HG02759 (cell line): ENCODE data around the gene RNF31.

ENCODE experiments used
- ATAC-seq: cut with Tn5 transposase; IDR thresholded peaks from one replicate; pipeline ENCODE4 v1.9.1; 2021; ENCODE audit warnings: mild to moderate bottlenecking, moderate library complexity; ENCODE audit not compliant: unreplicated experiment

The RNF31 gene

DNA sequence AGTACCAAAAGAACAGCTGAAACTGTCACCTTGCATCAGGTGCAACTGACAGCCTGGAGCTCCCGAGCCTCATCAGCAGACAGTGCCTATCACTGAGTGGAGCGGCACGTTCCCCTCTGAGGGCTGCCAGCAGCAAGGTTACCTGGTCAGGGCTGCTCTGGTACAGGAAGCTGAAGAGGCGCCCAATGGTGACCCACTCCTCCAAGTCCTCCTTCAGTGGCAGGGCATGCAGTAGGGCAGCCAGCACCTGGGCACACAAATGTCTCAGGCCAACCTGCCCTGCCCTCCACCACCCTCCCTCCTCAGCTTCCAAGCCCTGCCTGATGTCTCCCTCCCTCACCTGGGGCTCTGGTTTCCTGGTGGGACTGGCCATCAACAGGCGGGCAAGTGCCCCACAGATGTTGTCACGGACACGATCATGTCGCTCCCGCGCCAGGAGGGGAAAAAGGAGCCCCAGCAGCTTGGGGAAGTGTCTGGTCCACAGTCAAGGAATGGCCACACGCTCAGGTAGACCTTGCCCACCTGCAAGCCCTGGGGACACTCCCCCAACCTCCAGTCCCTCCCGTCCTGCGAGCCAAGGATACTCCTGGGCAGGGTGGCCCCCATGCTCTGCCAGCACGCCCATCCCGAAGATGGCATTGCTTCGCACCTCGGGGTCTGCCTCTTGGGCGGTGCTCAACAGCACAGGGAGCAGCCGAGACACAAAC, 34.2 kb downstream of the RNF31 start:
- no peak for ATAC-seq

DNA sequence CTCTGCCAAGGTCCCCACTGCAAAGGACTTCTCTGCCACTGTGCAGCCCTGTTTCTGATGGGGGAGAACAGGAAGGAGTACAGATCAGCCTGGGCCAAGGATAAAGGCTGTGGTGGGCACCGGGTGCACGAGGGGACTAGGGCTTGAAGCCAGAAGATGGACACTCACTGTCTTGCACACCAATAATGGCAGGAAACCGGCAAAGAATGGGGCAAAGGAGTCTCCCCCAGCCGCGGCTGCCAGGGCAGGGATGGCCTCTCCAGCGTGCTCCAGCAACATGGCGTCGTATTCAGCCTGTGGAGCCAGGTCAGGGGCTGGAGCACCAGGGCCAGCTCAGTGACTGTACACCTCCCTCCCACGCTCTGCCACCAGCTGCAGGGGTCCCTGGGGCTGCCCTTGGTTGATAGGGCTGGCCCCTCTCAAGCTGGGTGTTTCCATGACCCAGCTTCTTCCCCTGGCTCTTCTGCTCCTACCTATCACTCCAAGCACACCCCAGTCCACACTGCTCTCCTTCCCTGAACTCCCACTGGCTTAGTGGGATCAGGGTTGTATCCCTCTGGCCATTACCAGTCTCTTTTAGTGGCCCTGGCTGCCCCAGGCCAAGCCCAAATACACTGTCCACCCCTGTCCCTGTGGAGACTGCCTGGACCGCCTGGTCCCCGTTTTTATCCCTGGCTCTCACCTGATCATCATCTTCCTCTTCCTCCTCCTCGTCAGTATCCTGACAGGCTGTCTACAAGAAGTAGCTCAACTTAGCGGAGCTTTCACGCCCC, 35.0 kb downstream of the RNF31 start:
- ATAC-seq = no peak

DNA sequence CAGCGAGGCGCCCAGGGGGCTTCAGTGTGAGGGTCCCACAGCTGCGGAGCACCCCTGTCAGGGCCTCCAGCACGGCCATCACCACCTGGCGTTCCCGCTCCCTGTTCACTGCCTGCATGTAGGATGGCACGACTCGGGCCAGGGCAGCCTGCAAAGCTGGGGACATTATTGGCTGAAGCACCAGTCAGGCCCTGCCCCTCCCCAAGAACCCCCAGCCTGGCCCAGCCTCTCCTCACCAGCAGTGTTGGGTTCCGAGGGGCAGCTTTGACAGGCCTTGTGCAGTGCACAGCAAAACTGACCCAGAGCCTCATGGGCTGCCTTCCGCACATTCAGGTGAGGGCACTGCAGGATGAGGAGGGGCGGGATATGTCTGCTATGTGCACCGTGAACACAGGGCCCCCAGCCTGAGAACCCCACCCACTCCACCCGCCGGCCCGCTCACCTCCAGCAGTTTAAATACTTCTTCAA, 35.8 kb downstream of the RNF31 start:
- no peak for ATAC-seq

DNA sequence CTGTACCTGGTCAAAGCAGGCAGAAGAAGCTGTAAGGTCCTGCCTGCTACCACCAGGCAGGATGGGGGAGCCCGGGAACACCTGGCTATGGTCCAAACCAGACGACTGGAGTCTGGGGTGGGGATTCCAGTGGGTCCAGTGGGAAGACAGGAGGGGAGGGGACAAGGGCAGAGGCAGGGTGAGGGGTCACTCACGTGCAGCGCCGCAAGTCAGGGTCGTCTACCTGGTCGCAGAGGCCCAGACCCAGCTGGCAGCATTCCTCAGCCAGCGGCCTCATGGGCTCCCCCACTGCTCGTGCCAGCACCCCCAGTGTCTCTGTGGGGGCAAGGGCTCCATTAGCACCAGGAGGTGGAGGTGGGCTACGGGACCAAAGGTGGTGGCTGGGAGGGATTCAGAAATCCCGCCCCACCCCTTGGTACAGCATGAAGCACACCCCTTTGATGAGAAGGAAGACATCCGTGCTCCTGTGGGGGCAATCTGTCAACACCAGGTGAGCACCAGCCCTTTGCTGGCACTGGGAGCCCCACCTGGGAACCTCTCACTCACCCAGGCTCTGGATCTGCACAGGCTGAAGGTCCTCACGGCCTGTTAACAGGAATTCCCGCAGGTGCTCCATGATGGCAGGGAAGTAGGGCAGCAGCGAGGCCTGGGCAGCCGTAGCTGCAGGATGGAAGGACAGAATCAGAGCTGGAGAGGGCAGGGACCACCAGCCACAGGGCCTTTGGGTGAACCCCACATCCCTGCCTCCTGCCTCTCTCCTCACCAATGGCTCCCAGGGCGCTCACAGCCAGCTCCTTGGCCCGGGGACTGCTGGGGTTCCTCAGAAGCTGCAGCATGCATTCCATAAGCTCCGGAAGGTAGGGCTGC, 37.0 kb downstream of the RNF31 start:
- no peak for ATAC-seq

DNA sequence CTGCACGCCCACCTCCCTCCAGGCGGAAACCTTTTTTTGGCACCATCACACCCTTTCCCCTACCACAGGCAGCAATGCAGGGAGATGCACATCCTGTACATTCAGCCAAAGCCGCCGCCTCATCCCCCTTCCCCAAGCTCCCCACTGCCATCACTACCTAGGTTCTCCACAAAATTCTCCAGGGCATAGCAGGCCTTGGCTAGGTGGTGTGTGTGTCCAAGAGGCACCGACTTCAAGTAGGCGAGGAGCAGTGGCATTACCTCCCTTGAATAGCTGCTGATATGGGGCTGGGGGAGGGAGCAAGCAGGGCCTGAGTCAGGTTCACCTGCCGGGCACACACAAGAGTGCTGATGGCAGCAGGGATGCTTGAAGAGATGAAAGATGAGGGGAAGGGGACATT, 37.7 kb downstream of the RNF31 start:
- ATAC-seq = no peak

DNA sequence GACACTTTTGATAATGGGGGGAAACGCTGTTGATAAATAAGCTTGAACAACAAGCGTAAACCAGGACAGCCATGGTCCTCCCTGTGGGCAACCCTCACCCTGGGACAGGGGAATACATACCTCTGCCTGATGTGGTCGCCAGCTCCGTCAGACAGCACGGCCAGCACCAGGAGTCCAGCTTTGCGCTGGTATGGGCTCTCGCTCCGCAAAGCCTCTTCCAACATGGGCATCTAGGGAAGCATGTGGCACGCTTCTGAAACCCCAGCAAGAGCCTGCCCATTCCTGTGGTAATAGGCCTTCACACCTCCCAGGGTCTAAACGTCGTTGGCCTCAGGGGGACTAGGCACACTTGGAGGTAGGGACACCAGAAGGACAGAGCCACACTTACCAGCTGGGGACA, 38.4 kb downstream of the RNF31 start:
- ATAC-seq = no peak

DNA sequence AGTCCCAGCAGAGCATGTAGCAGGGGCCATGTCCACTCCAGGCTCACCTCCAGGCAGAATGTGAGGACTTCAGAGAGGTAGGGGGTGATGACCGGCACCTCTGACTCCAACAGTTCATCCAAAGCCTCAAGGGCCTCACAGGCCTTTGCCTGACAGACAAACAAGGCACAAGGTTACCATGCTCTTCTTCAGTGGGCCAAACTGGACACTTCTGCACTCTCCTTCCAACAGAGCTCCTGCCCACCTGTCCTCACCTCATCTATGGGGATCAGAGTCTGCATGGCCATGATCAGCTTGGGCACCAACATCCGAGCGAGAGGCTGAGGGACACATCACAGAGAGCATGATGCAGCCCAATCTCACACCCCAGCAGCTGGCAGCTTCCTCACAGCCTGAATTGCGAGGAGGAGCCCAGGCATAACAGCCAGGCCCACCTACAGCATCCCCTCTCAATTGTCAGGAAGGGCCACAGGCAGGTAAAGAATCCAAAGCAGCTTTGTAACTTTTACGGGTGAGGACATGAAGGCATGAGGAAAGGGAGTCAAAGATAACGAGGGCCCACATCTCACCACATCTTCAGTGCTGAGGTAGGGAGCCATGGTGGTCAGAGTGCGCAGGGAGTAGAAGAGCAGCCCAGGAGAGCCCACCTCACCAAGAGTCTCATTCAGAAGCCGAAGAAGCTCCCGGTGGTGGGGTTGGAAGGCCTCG, 39.7 kb downstream of the RNF31 start:
- ATAC-seq = no peak

DNA sequence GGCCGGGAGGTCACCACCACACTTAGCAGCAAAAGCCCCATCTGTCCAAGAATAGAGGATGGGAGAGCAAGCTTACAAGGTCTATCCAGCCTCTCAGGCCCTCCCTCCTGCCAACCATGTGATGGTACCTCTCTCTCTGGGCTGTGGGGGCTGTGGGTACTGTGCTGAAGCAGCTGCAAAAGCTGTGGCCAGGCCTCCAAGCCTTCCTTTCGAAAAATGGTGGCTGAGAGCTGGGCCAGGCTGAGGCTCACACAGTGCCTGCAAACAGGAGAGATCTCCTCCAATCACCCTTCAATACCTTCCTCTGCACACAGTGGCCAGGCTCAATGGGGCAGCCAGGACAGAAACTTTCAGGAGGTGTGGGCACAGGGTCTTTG, 40.2 kb downstream of the RNF31 start:
- no peak for ATAC-seq

DNA sequence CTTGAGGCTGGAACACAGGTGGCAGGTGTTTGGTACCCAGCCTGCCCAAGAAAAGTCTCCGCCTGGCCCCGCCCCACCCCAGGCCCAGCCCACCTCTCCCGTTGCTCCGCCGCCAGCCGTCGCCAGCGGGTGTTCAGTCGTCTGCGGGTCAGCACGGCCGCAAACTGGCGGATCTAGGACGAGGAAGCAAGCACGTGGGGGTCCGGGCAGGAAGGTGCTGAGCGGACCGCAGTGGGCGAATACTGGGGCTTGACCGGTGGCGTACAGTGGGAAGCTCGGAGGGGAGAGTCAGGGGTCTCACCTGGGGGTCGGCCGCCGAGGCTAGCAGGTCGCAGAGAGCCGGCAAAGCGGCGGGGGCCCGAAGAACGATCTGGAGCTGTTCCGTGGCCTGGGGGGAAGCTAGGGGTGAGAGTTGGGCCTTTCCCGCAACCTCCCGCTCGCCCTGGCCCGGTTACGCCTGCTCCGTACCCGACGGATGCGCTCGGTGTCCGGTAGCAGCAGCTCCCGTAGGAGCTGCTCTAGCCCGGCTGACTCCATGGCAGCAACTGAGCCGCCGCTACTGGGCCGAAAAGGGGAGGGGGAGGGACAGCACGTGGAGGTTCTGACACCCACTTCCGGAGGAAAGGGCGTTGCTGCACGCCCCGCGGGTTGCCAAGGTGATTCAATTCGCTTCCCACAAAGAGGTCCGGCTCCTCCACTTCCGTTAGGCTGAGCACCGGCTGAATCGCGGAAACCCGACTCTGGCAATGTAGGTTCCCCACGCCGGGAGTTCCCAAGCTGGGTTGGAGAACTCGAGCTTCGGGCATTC, 41.2 kb downstream of the RNF31 start, which contains the start of gene IPO4:
Gene IPO4, minus strand, starts transcription at position 566 of the 808 bp plus-strand sequence. Its CDS starts 29 bp downstream, at position 537.
- ATAC-seq = peak; percentile 93

DNA sequence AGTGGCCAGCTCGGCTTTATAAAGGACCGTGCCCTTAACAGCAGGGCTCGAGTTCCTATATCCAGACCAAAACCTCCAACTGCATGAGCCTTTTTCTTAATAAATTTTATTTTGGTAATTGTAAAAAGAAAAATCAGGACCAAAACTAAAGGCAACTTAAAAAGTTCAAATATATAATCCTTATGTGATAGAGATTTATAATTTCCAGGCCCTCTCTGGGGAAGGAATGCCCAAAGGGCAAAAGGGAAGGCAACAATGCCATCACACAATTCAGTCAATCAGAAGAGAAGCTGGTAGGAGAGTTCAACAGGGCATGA, 41.7 kb downstream of the RNF31 start:
- ATAC-seq = no peak

DNA sequence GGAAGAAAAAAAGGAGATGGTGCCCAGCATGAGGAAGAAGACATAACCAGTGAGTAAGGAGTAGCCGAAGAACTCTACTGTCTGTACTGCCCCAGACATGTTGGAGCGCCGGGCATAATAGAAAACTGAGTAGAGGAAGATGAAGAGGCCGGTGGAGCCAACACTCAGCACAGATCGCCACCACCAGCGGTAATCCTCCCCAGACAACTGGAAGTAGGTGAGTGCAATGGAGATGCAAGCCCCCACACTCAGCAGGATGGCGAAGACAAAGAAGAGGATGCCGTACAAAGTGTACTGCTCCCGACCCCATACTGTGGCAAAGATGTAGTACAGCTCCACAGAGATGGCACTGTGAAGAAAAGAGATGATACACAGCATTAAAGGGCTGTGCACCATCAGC, 42.2 kb downstream of the RNF31 start:
- no peak for ATAC-seq

DNA sequence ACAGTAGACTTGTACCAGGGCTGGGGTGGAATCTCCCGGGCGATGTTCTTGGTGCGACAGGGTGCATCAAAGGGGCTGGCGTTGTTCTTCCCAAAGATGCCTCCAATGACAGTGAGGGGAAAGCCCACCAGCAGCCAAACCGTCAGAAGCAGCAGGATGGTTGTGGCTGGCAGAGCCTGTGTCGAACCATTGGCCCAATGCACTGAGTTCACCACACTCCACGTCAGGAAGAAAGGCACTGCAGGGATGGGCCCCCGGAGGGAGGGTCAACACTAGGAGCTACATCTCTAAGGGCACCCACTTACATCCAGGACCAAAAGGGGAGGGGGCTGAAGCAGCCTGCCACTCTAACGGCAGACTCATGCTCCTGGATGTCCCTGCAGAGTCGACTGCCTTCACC, 43.1 kb downstream of the RNF31 start:
- ATAC-seq = no peak

DNA sequence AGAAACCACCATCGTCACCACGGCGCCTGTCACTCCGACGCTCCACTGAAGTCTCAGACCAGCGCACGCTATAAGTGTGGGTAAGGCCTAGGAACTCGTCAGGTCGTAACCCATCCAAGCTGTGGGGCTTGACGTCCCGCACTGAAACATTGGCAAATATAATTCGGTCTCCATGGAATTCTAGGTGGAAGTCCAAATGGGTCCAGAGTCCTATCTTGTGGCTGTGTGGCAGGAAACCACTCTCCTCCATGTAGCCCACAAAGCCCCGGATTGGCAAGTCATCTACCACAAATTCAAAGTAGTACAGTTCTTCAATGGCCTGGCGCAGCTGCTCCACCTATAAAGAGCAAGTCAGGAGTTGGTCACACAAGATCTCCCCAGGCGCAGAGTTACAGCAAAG, 45.6 kb downstream of the RNF31 start:
- ATAC-seq = no peak

DNA sequence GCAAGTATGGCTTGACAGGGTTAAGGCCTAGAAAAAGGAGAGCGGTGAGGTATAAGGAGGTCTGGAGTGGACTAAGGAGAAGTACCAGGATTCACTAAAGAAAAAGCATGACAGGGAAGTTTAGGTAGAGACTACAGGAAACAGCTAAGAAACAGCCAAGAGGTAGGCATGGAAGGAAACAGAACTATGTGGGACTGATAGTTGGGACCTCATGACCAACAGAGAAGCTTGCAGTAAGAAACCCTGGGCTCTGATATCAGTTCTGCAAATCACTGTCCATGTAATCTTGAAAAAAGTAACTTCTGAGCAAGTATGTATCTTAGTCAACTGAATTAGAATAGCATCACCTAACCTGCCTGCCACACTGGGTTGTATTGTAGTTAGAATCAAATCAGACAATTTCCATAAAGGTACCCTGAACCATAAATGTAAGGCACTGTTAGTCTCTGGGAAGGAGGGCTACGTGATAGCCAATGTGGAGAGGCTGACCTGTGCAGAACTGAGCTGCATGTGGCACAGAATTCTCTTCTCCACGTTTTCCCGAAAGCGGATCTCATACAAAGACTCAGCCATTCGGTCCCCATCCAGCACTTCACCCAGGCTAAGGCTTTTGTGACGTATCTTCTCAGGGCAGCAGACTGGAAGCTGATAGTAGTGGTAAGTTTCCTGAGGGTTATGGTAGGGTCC, 47.0 kb downstream of the RNF31 start:
- no peak for ATAC-seq

DNA sequence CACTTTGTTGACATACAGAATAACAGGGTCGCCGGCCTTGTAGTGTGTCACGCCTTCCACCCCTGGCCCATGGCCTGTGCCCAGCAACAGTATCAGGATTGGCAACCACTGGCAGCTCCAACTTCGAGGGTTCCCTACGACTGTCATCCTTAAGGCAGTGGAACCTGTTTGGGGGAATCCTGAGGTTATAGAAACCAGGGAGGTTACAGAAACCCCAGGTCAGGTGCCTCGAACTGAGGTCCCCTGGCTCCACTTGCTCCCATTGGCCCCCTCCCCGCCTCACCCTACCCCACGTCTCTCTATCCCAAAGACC, 47.5 kb downstream of the RNF31 start:
- ATAC-seq = no peak

DNA sequence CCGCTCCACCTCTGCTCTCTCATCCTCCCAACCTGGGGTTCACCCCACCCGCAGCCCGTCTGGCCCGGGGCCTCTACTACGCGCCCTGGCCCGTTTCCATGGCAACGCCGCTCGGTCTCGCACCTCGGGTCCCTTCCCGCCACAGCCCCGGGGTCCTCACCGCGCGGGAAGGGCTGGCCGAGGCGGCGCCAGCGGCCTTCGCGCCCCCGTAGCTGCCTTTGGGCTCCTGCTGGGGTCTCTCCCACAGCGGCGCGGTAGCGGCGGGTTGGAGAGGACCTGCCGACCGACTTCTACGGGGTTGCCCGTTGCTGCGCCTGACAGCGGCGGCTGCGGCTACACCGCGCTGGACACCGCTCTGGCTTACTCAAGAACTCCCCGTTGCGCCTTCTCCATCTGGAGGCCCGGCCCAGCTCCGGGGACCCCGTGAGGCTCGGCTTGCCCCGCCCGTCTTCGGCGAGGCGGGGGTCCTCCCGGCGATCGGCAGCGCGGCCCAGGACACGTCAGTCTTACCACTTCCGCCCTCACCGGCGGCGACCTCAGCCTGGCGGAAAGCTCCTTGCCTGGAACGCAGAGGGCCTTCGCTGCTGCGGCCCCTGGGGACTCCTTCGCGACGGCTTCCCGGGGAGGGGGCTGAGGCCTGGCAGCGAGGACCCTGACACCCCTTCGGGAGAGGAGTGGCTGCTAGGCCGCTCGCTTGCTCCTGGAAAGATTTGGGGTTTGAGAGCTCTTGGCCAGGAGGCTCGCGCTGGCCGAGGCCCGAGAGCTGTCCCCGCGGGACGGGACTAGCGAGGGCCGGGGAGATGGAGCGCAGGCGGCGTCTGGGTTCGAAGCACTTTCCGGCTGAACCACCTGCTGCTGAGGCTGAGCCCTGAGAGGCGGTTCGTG, 48.1 kb downstream of the RNF31 start, which contains the start of gene TM9SF1:
Gene TM9SF1, minus strand, starts transcription at position 256 of the 885 bp plus-strand sequence. CDS start 422 bp downstream, outside the sequence.
- peak; percentile 93 for ATAC-seq

DNA sequence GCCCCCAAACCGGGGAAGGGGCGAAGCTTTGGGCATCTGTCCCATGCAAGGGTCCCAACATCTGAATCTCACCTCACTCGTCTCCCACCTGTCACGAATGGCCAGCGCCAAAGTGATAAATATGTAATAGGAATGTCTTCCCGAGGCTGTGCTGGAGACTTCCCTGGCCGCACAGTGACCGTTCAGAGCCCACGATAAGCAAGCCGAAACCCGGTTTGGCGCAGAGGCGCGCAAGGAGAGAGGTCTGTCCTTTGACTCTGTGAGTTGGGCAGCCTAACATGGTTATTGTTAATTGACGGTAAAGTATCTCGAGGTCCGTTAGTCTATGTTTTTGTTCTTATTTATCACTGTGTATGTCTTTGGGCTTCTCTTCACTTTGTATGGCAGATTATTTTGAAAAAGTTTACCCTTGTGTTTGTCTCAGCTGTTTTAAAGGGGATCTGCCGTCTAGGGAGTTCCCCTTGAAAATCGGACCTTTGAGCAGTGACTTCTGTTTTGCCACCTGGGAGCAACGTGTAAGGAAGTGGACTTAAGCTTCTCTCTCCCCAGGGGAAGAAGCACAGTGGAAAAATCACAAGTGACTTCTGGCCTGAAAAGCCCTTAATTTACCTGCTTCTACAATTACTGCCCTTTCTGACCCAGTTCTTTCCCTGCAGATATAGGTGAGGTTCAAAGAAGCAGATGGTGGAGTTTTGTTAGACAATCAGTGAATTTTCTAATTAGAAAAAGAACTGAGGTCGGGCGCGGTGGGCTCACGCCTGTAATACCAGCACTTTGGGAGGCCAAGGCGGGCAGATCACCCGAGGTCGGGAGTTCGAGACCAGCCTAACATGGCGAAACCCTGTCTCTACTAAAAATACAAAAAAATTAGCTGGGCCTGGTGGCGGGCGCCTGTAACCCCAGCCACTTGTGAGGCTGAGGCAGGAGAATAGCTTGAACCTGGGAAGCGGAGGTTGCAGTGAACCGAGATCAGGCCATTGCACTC, 49.1 kb downstream of the RNF31 start:
- ATAC-seq = peak; percentile 21
